GM12801 (cell line): ENCODE results near the gene ADORA2B.

ENCODE experiments used
- CTCF ChIP-seq: IDR thresholded peaks from one replicate; pipeline ENCODE4 v1.5.1; 2011; ENCODE audit warnings: control low read depth; ENCODE audit not compliant: insufficient read length; ENCODE audit errors: extremely low read depth

Gene ADORA2B

GRCh38 chr17:15963670-15964110, 18.8 kb downstream of the ADORA2B start:
- TF ChIP-seq CTCF = no peak

- TF ChIP-seq CTCF = no peak
Measured at GRCh38 chr17:15965528-15965927, 20.6 kb downstream of the ADORA2B start.

DNA sequence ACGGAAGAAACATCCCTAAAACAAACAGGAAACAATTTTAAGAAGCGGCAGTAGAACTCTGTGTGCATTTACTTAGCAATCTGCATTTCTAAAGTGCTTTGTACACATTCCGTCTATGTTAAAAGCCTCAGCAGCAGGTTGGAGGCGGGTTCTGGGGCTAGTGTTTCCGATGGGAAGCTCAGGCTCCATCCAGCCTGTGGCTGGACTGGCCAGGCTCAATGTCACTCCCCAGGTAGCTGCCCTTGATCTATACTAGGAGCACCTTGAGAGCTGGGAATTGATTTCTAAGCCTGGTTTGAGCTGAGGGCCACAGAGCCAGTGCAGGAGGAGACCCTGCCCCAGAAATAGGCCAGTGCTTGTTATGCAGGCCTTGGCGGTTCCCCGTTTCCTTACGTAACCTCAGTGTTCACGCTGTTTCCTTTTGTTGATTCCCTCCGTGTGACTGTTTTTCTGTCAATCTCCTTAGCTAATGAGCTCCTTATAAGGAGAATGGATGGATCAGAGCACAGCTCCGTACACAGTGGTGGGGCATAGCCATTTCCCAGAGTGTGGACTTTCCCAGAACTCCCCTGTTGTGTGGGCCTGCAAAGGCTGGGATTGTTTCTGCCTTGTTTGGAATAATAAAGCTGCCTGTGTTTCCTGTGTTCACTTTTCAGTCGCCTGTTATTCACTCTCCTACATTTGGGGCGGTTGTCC, 21.4 kb downstream of the ADORA2B start:
- no peak for TF ChIP-seq CTCF

- no peak for TF ChIP-seq CTCF
Measured at GRCh38 chr17:15966879-15967248, 21.9 kb downstream of the ADORA2B start.

DNA sequence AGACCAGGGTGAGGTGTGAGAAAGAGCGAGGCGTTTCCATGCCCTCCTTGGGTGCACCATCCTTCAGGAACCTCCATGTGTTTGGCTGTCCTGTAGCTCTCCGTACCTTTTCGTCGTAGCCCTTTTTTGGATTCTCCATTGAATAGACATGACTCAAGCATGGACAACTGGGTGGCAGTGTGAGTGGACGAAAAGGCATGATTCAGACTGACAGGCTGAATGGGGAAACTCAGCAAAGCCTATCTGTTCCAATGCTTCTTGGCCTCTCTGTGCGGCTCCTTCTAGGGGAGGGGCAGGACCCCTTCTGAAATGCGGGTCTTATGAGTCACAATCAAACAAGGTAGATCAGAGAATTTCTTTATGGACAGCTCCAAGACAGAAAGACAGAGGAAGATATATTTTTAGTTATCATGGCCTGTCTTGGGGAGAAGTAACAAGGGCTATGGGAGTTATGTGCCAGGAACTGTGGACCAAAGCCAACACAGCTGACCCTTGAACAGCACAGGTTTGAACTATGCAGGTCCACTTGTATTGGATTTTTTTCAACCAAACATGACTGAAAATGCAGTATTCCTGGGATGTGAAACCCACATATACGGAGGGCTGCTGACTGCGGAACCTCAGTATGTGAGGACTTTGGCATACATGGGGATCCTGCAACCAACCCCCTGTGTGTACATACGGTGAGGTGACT, 22.9 kb downstream of the ADORA2B start:
- TF ChIP-seq CTCF = no peak

GRCh38 chr17:15969463-15969862, 24.5 kb downstream of the ADORA2B start:
- no peak for TF ChIP-seq CTCF

DNA sequence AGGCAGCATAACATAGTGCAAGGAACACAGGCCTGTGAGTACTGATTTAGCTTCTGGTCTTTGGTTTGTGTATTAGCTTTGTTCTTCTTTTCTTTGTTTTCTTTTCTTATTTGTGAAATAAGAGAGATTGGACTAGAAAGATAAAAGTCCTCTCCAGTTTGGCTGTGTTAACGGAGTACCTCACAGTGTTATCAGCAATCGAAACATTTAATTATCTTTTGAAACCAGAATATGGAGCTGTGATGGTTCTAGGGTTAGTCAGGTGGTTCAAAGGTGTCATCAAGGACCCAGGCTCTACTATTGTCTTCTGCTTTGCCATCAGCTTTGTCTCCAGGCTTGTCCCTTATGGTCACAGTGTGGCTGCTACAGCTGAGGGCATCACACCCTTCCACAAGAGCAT, 25.6 kb downstream of the ADORA2B start:
- TF ChIP-seq CTCF = no peak
